Neural cell (in vitro differentiated cells): ENCODE results near the gene DMRT1. TPM values are rescaled to one million over a fixed set of nuclear protein-coding genes. Genes with fewer than 3 reads are reported as not detected.

ENCODE experiments used
- H2AFZ ChIP-seq: fragments of 200-600, 300-800 bp; sonication (generic), shearing (Covaris generic); 2 replicates; pipeline ENCODE4 v1.6.0; 2014; ENCODE audit warnings: low read depth, mild to moderate bottlenecking, antibody characterized with exemption, low read length, moderate library complexity
- H3F3A ChIP-seq: fragments of 200-600 bp; shearing (Covaris generic); 2 replicates; pipeline ENCODE4 v1.6.1; 2016; ENCODE audit warnings: mild to moderate bottlenecking, moderate library complexity, mixed read lengths, antibody characterized with exemption, low read length; ENCODE audit not compliant: insufficient read depth, poor library complexity, severe bottlenecking
- H3K27ac ChIP-seq: fragments of 200-600, 300-800 bp; sonication (generic), shearing (Covaris generic); 2 replicates; pipeline ENCODE4 v1.5.1; 2014; ENCODE audit warnings: mild to moderate bottlenecking, low read length, moderate library complexity
- H3K27me3 ChIP-seq: fragments of 300-800, 200-600 bp; sonication (generic), shearing (Covaris generic); 2 replicates; pipeline ENCODE4 v1.6.0; 2014; ENCODE audit warnings: mild to moderate bottlenecking, low read depth, low read length, moderate library complexity; ENCODE audit not compliant: insufficient read depth
- H3K36me3 ChIP-seq: fragments of 300-800, 200-600 bp; sonication (generic), shearing (Covaris generic); 2 replicates; pipeline ENCODE4 v1.5.1; 2014; ENCODE audit warnings: mild to moderate bottlenecking, antibody characterized with exemption, low read length, moderate library complexity; ENCODE audit not compliant: insufficient read depth
- H3K4me2 ChIP-seq: fragments of 300-800, 200-600 bp; sonication (generic), shearing (Covaris generic); 2 replicates; pipeline ENCODE4 v1.6.0; 2014; ENCODE audit warnings: mild to moderate bottlenecking, low read length
- H3K4me3 ChIP-seq: fragments of 300-800, 200-600 bp; sonication (generic), shearing (Covaris generic); 2 replicates; pipeline ENCODE4 v1.5.1; 2014; ENCODE audit warnings: mild to moderate bottlenecking, low read length, moderate library complexity
- H3K79me2 ChIP-seq: fragments of 200-600 bp; shearing (Covaris generic); replicated peaks from 2 replicates; pipeline ENCODE4 v1.6.0; 2014; ENCODE audit warnings: mild to moderate bottlenecking, low read length, moderate library complexity; ENCODE audit not compliant: insufficient read depth
- H3K9ac ChIP-seq: fragments of 300-800, 200-600 bp; sonication (generic), shearing (Covaris generic); 2 replicates; pipeline ENCODE4 v1.6.1; 2016; ENCODE audit warnings: mild to moderate bottlenecking, low read length, mixed read lengths
- H3K9me2 ChIP-seq: fragments of 200-600 bp; shearing (Covaris generic); 2 replicates; pipeline ENCODE4 v1.6.1; 2016; ENCODE audit warnings: mild to moderate bottlenecking, low read length, mixed read lengths; ENCODE audit not compliant: insufficient read depth
- H3K9me3 ChIP-seq: fragments of 200-600, 300-800 bp; sonication (generic), shearing (Covaris generic); 2 replicates; pipeline ENCODE4 v1.6.1; 2016; ENCODE audit warnings: mild to moderate bottlenecking, mixed run types, low read length, moderate library complexity, mixed read lengths
- H4K20me1 ChIP-seq: fragments of 200-600 bp; shearing (Covaris generic); 2 replicates; pipeline ENCODE4 v1.6.1; 2016; ENCODE audit warnings: mild to moderate bottlenecking, mixed run types; ENCODE audit not compliant: insufficient read depth
- EP300 ChIP-seq: fragments of 450-650 bp; conservative IDR thresholded peaks from 2 replicates; pipeline ENCODE4 v1.6.1; 2014; ENCODE audit warnings: antibody characterized with exemption, mild to moderate bottlenecking, moderate library complexity; ENCODE audit not compliant: poor library complexity, severe bottlenecking
- EZH2 ChIP-seq: fragments of 200-600, 300-800 bp; shearing (Covaris generic), sonication (generic); IDR thresholded peaks from 2 replicates; pipeline ENCODE4 v1.6.1; 2014; ENCODE audit warnings: antibody characterized with exemption, low read length, borderline replicate concordance, mild to moderate bottlenecking; ENCODE audit not compliant: insufficient read depth, poor library complexity, severe bottlenecking
- MXI1 ChIP-seq: fragments of 450-650 bp; conservative IDR thresholded peaks from 2 replicates; pipeline ENCODE4 v1.6.1; 2014; ENCODE audit warnings: antibody characterized with exemption, mild to moderate bottlenecking; ENCODE audit not compliant: poor library complexity, severe bottlenecking
- POLR2AphosphoS5 ChIP-seq: IDR thresholded peaks from 2 replicates; pipeline ENCODE4 v1.6.1; 2012
- RAD21 ChIP-seq: fragments of 450-650 bp; conservative IDR thresholded peaks from 2 replicates; pipeline ENCODE4 v1.6.1; 2014; ENCODE audit warnings: antibody characterized with exemption, mild to moderate bottlenecking, moderate library complexity
- REST ChIP-seq: IDR thresholded peaks from 2 replicates; pipeline ENCODE4 v1.6.1; 2012; ENCODE audit warnings: borderline replicate concordance
- SMC3 ChIP-seq: fragments of 450-650 bp; conservative IDR thresholded peaks from 2 replicates; pipeline ENCODE4 v1.6.1; 2014; ENCODE audit warnings: antibody characterized with exemption, mild to moderate bottlenecking, moderate library complexity; ENCODE audit not compliant: poor library complexity
- TAF1 ChIP-seq: IDR thresholded peaks from 2 replicates; pipeline ENCODE4 v1.6.1; 2012; ENCODE audit warnings: low read depth
- polyA plus RNA-seq: library from polyadenylated mRNA; depleted of rRNA; stranded (reverse); fragments of >200 nt; gene quantifications from 2 replicates; pipeline ENCODE4 v1.2.3, GENCODE V29; 2014
- TF ChIP-seq, protein P1 (sequence below): fragments of 450-650 bp; IDR thresholded peaks from 2 replicates; pipeline ENCODE4 v1.5.1; 2014; ENCODE audit warnings: antibody characterized with exemption, mild to moderate bottlenecking, moderate library complexity; ENCODE audit not compliant: poor library complexity, severe bottlenecking

The DMRT1 gene
- polyA plus RNA-seq, 1 donor from 2014 or later = 0.26 TPM

GRCh38 chr9:875119-875962, 33.8 kb downstream of the DMRT1 start:
- Histone ChIP-seq H2AFZ (no peak overlapping the region), H4K20me1 (no peaks in the 10 kb centered on the region), H3F3A (no peaks in the 10 kb centered on the region), H3K4me2 (no peak overlapping the region), H3K9me2 (no peaks in the 10 kb centered on the region), H3K4me3 (no peak overlapping the region), H3K36me3 (no peaks in the 10 kb centered on the region), H3K27ac (no peak overlapping the region), H3K27me3 (no peaks in the 10 kb centered on the region), H3K79me2 (no peaks in the 10 kb centered on the region), H3K9ac (no peak overlapping the region), H3K9me3 (no peaks in the 10 kb centered on the region)
- TF ChIP-seq TAF1 (no peak), POLR2AphosphoS5 (peak; percentile 6)

DNA sequence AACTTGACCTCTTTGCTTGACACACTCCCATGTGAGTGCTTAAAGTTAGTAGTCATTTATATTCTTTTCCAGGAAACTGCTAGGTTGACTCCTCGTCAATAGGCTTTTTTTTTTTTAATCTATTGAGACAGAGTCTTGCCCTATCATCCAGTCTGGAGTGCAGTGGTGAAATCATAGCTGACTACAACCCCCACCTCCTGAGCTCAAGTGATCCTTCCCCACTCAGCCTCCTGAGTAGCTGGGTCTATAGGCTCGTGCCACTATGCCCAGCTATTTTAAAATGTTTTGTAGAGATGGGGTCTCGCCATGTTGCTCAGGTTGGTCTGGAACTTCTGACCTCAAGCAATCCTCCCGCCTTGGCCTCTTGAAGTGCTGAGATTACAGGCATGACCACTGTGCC, 34.9 kb downstream of the DMRT1 start:
- no peak overlapping the region for H3K4me2 ChIP-seq
- no peak overlapping the region for H3K27ac ChIP-seq
- no peaks in the 10 kb centered on the region for H4K20me1 ChIP-seq
- TF ChIP-seq SMC3 (no peak), EZH2 (no peak), REST (no peak), MXI1 (no peak), RAD21 (no peak), POLR2AphosphoS5 (no peak), TAF1 (no peak), EP300 (no peak)
- TF ChIP-seq, protein P1, sequence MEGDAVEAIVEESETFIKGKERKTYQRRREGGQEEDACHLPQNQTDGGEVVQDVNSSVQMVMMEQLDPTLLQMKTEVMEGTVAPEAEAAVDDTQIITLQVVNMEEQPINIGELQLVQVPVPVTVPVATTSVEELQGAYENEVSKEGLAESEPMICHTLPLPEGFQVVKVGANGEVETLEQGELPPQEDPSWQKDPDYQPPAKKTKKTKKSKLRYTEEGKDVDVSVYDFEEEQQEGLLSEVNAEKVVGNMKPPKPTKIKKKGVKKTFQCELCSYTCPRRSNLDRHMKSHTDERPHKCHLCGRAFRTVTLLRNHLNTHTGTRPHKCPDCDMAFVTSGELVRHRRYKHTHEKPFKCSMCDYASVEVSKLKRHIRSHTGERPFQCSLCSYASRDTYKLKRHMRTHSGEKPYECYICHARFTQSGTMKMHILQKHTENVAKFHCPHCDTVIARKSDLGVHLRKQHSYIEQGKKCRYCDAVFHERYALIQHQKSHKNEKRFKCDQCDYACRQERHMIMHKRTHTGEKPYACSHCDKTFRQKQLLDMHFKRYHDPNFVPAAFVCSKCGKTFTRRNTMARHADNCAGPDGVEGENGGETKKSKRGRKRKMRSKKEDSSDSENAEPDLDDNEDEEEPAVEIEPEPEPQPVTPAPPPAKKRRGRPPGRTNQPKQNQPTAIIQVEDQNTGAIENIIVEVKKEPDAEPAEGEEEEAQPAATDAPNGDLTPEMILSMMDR = no peak
- no peak overlapping the region for H3K9ac ChIP-seq
- no peaks in the 10 kb centered on the region for H3K79me2 ChIP-seq
- H3K9me2 ChIP-seq = no peaks in the 10 kb centered on the region
- no peak overlapping the region for H3K4me3 ChIP-seq
- H3K9me3 ChIP-seq = no peaks in the 10 kb centered on the region
- H2AFZ ChIP-seq = no peak overlapping the region
- H3K36me3 ChIP-seq = no peaks in the 10 kb centered on the region
- no peaks in the 10 kb centered on the region for H3K27me3 ChIP-seq
- H3F3A ChIP-seq = no peaks in the 10 kb centered on the region
